Measurements from ENCODE around the gene PIGU.

Gene PIGU

DNA sequence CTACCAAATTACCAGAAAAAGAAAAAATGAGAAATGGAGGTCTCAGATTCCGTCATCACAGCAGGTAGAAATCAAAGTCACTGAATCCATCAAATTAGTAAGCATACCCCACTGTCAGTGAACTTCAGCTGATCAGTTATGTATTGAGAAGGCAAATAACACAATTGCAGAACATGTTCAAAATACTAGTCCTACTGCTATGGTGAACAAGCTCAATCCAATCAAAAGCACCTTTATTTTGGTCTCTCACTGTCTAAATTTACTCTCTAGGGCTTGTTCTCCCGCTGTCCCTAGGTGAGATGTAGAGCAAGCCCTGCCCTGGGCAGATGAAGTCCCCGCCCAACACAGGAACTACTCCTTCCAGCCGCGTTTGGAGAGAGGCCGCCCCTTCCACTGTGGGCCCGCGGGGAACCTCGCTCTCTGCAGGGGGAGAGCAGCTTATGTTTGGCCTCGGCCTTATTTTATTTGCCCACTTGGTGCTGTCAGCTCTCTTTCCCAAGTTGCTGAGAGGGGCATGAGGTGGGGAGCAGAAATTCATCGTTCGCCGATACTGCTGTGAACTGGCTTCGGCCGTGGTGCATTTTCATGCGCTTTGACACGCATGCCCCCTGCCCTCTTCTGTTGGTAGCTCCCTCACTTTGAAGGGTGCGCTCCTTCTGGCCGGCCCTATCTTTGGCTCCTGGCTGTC, 132.6 kb downstream of the PIGU start:
- Histone ChIP-seq H3K27me3 (ENCODE audit: insufficient read depth, poor library complexity, severe bottlenecking) (no peaks in the 10 kb centered on the region), H3K27ac (ENCODE audit: poor library complexity, severe bottlenecking) (no peak overlapping the region), H3K36me3 (ENCODE audit: low read depth) (peaks cover 27% of the 10 kb centered on the region), H3K4me1 (ENCODE audit: insufficient read depth, poor library complexity, severe bottlenecking) (no peaks in the 10 kb centered on the region), H3K4me3 (ENCODE audit: severe bottlenecking) (no peak overlapping the region), H3K9me3 (ENCODE audit: severe bottlenecking) (no peaks in the 10 kb centered on the region)
- ATAC-seq (ENCODE audit: low read depth) (peak; percentile 52), DNase-seq (ENCODE audit: low spot score) (no peak)
- TF ChIP-seq, protein P1, sequence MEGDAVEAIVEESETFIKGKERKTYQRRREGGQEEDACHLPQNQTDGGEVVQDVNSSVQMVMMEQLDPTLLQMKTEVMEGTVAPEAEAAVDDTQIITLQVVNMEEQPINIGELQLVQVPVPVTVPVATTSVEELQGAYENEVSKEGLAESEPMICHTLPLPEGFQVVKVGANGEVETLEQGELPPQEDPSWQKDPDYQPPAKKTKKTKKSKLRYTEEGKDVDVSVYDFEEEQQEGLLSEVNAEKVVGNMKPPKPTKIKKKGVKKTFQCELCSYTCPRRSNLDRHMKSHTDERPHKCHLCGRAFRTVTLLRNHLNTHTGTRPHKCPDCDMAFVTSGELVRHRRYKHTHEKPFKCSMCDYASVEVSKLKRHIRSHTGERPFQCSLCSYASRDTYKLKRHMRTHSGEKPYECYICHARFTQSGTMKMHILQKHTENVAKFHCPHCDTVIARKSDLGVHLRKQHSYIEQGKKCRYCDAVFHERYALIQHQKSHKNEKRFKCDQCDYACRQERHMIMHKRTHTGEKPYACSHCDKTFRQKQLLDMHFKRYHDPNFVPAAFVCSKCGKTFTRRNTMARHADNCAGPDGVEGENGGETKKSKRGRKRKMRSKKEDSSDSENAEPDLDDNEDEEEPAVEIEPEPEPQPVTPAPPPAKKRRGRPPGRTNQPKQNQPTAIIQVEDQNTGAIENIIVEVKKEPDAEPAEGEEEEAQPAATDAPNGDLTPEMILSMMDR (IDR thresholded peaks at IDR 0.05; ENCODE audit: poor library complexity, severe bottlenecking), result no peak

GRCh38 chr20:34543463-34544056, 133.3 kb downstream of the PIGU start:
- Histone ChIP-seq H3K27ac (ENCODE audit: poor library complexity, severe bottlenecking) (no peak overlapping the region), H3K4me3 (ENCODE audit: severe bottlenecking) (no peak overlapping the region), H3K27me3 (ENCODE audit: insufficient read depth, poor library complexity, severe bottlenecking) (no peaks in the 10 kb centered on the region), H3K36me3 (ENCODE audit: low read depth) (peaks cover 34% of the 10 kb centered on the region), H3K9me3 (ENCODE audit: severe bottlenecking) (no peaks in the 10 kb centered on the region), H3K4me1 (ENCODE audit: insufficient read depth, poor library complexity, severe bottlenecking) (no peaks in the 10 kb centered on the region)
- TF ChIP-seq, protein P1 (IDR thresholded peaks at IDR 0.05; ENCODE audit: poor library complexity, severe bottlenecking), result no peak
- ATAC-seq (ENCODE audit: low read depth), result no peak
- no peak for DNase-seq (ENCODE audit: low spot score)

DNA sequence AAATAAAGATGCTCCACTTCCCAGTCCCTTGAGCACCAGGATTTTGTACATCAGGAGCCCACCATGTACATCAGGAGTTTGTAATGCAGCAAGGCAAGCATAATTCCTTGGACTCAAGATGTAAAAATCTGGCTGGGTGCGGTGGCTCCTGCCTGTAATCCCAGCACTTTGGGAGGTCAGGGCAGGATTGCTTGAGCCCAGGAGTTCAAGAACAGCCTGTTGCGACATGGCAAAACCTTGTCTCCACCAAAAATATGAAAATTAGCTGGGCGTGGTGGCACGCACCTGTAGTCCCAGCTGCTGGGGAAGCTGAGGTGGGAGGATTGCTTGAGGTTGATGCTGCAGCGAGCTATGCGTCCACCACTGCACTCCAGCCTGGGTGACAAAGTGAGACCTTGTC, 134.5 kb downstream of the PIGU start:
- TF ChIP-seq, protein P1 (IDR thresholded peaks at IDR 0.05; ENCODE audit: poor library complexity, severe bottlenecking), result no peak
- no peak overlapping the region for H3K4me3 ChIP-seq (ENCODE audit: severe bottlenecking)
- no peak overlapping the region for H3K27ac ChIP-seq (ENCODE audit: poor library complexity, severe bottlenecking)
- H3K36me3 ChIP-seq (ENCODE audit: low read depth), result peaks cover 41% of the 10 kb centered on the region
- no peaks in the 10 kb centered on the region for H3K4me1 ChIP-seq (ENCODE audit: insufficient read depth, poor library complexity, severe bottlenecking)
- DNase-seq (ENCODE audit: low spot score) (no peak), ATAC-seq (ENCODE audit: low read depth) (no peak)
- H3K9me3 ChIP-seq (ENCODE audit: severe bottlenecking), result no peaks in the 10 kb centered on the region
- H3K27me3 ChIP-seq (ENCODE audit: insufficient read depth, poor library complexity, severe bottlenecking), result no peaks in the 10 kb centered on the region

- ATAC-seq (ENCODE audit: low read depth) (no peak), DNase-seq (ENCODE audit: low spot score) (no peak)
- peaks cover 46% of the 10 kb centered on the region for H3K36me3 ChIP-seq (ENCODE audit: low read depth)
Measured at GRCh38 chr20:34541917-34542316, 135.0 kb downstream of the PIGU start.

More at GRCh38 chr20:34541917-34542316, 135.0 kb downstream of the PIGU start:
- no peak overlapping the region for H3K4me3 ChIP-seq (ENCODE audit: severe bottlenecking)
- no peaks in the 10 kb centered on the region for H3K4me1 ChIP-seq (ENCODE audit: insufficient read depth, poor library complexity, severe bottlenecking)
- TF ChIP-seq, protein P1 (IDR thresholded peaks at IDR 0.05; ENCODE audit: poor library complexity, severe bottlenecking), result no peak
- H3K27me3 ChIP-seq (ENCODE audit: insufficient read depth, poor library complexity, severe bottlenecking), result no peaks in the 10 kb centered on the region
- H3K27ac ChIP-seq (ENCODE audit: poor library complexity, severe bottlenecking), result no peak overlapping the region
- H3K9me3 ChIP-seq (ENCODE audit: severe bottlenecking), result no peaks in the 10 kb centered on the region
